GM12878 (cell line): Measurements from ENCODE around the gene FAM9C. TPM values are rescaled to one million over a fixed set of nuclear protein-coding genes. Genes with fewer than 3 reads are reported as not detected.

Source experiments
- ATF3 ChIP-seq: IDR thresholded peaks from 2 replicates; pipeline ENCODE4 v1.6.1; 2011; ENCODE audit warnings: low read depth, mild to moderate bottlenecking, low read length, moderate library complexity, borderline replicate concordance; ENCODE audit errors: extremely low read depth
- BHLHE40 ChIP-seq, 2 experiments: fragments of 450-650 bp in 1 of 2; IDR thresholded peaks; 2 replicates each; pipeline ENCODE4 v1.6.1; 2011 to 2017; ENCODE audit warnings: low read depth in 2 of 2, borderline replicate concordance in 1 of 2, improper control_type of control experiment in 1 of 2, low read length in 1 of 2, mild to moderate bottlenecking in 1 of 2
- CHD4 ChIP-seq: fragments of 200-600 bp; sonication (generic); IDR thresholded peaks from 2 replicates; pipeline ENCODE4 v1.6.1; 2016; ENCODE audit warnings: mild to moderate bottlenecking
- CUX1 ChIP-seq: IDR thresholded peaks from 2 replicates; pipeline ENCODE4 v1.6.1; 2012; ENCODE audit warnings: improper control_type of control experiment, low read depth, low read length; ENCODE audit not compliant: insufficient replicate concordance
- FOXK2 ChIP-seq: fragments of 450-650 bp; IDR thresholded peaks from 2 replicates; pipeline ENCODE4 v1.6.1; 2017; ENCODE audit warnings: mild to moderate bottlenecking, moderate library complexity
- NKRF ChIP-seq: fragments of 450-650 bp; conservative IDR thresholded peaks from 2 replicates; pipeline ENCODE4 v1.6.1; 2017; ENCODE audit warnings: mild to moderate bottlenecking, moderate library complexity
- POU2F2 ChIP-seq: IDR thresholded peaks from 3 replicates; pipeline ENCODE4 v1.6.1; 2011; ENCODE audit warnings: low read depth, mild to moderate bottlenecking, low read length, borderline replicate concordance
- RELA ChIP-seq: fragments of 450-650 bp; IDR thresholded peaks from 2 replicates; pipeline ENCODE4 v1.8.0; 2014; ENCODE audit warnings: borderline replicate concordance; ENCODE audit not compliant: partially characterized antibody
- STAT1 ChIP-seq: fragments of 450-650 bp; conservative IDR thresholded peaks from 2 replicates; pipeline ENCODE4 v1.6.1; 2014; ENCODE audit warnings: antibody characterized with exemption, mild to moderate bottlenecking
- WRNIP1 ChIP-seq: IDR thresholded peaks from 2 replicates; pipeline ENCODE4 v1.6.1; 2011; ENCODE audit warnings: low read depth, low read length, improper control_type of control experiment, borderline replicate concordance
- ZBTB33 ChIP-seq: fragments of 450-650 bp; IDR thresholded peaks from 2 replicates; pipeline ENCODE4 v1.6.1; 2017; ENCODE audit warnings: mild to moderate bottlenecking
- ZBTB40 ChIP-seq: fragments of 450-650 bp; IDR thresholded peaks from 2 replicates; pipeline ENCODE4 v1.6.1; 2016; ENCODE audit warnings: mild to moderate bottlenecking, moderate library complexity, borderline replicate concordance
- polyA plus RNA-seq, 11 experiments: library from polyadenylated mRNA; depleted of rRNA in 4 of 11; unstranded in 6 of 11; stranded (reverse) in 5 of 11; fragments of >200 nt; fragmentation: Nextera tagmentation in 4 of 11; fragmentation: Illumina TruSeq in 1 of 11; extraction: Ambion mirVana in 4 of 11; extraction: Trizol in 1 of 11; gene quantifications; 1 replicate in 1 of 11; 2 replicates in 10 of 11; pipeline versions ENCODE4 v1.2.1 to v1.2.3, GENCODE V29; 2011 to 2016; ENCODE audit warnings: inconsistent platforms in 2 of 11, missing spikeins in 2 of 11, low read depth in 1 of 11
- total RNA-seq, 4 experiments: library from RNA; depleted of rRNA in 3 of 4; stranded (reverse); fragments of >200 nt in 3 of 4; fragmentation: Illumina TruSeq in 1 of 4; extraction: Trizol in 1 of 4; gene quantifications; 2 replicates each; pipeline versions ENCODE4 v1.2.1 to v1.2.3, GENCODE V29; 2013 to 2021

The FAM9C gene
- total and polyA plus RNA-seq, 10 of the 15 experiments (the other 5 are each of a cell fraction or from before 2014, with no cell fraction given): 0.01 to 0.03 TPM; not detected in 8

- TF ChIP-seq ATF3 (no peak), CHD4 (no peak), BHLHE40 (IDR thresholded peaks at IDR 0.05; ENCODE audit: borderline replicate concordance in 1 of 2, low read depth in 2 of 2, low read length in 1 of 2) (peak in 1 of 2 experiments; percentile 86; a peak in 2 of 4 replicates), FOXK2 (no peak), RELA (peak; percentile 89), CUX1 (peak; percentile 94), ZBTB40 (no peak), WRNIP1 (no peak), NKRF (no peak), POU2F2 (peak; percentile 42; the same call in 2 of the 3 replicates), ZBTB33 (no peak), STAT1 (no peak)
Measured at GRCh38 chrX:13087322-13088155, 43.1 kb upstream of the FAM9C start (continued).
